Hematopoietic multipotent progenitor cell treated with erythropoietin and hydrocortisone succinate and interleukin-3 and kit ligand, for 15 days (in vitro differentiated cells): ENCODE measurements around the gene ADGRD1.
"Not testable (repeated sequence)": the region's sequence is repeated elsewhere in the genome, so short reads cannot be mapped to it uniquely, and the experiment has no call there.

ENCODE experiments used
- DNase-seq: peaks from one replicate; pipeline ENCODE4 v3.0.0-alpha.2; 2015; ENCODE audit warnings: low spot score

ADGRD1 gene

GRCh38 chr12:131055596-131056233 is 102.0 kb downstream of the ADGRD1 start:
- DNase-seq: no peak

GRCh38 chr12:131056626-131057025 is 102.9 kb downstream of the ADGRD1 start:
- DNase-seq: no peak

DNA sequence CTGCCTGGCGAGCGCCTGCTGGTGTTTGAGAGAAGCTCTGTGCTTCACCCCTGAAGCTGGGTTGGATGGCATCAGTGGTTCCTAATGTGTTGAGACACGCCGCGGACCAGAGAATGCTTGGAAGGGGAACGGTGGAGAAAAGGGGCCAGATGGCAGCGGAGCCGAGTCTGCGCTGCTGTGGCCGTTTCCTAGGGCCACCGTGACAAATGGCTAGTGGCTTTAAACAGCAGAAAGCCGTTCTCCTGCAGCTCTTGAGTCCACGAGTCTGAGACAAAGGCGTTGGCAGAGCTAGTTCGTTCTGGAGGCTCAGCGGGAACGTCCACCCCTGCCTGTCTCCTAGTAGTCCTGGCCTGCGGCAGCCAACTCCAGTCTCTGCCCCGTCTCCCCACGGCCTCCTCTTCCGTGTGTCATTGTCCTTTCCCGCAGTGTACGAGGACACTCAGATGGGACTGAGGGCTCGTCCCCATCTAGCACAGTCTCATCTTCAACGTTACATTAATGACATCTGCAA is 103.6 kb downstream of the ADGRD1 start:
- no peak for DNase-seq

DNA sequence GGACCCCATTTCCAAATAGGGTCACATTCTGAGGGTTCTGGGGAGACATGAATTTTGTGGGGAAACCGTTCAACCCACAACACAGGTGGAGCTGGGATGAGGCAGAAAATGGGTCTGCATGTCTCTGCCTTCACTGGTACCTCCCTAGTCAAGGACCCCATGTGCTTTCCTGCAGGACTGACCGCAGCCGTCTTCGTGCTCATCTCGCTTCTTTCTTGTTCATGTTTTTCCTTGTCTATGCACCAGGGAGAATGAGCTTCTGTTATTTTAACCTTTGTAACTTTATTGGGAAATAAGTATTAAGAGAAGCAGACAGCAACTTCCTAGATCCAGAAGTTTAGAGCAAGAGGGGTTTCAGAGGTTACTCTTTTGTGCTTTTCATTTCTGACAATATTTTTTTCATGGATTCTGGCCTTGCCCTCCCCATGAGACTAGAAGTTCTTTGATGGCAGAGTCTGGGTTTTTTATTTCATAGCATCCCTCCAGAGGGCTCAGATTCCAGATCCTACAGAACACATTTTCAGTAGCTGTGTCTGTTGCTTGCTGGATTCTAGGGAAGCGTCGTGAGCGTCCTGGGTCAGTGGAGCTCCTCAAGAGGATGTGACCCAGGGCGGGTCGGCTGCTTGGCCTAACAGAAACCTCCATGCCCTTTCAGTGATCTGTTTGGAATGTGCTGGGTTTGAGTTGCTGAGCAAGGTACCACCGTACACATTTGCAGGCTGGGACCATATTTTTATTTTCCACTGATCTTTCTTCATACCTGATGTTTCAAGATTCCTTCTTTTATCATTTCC is 104.2 kb downstream of the ADGRD1 start:
- no peak for DNase-seq

DNA sequence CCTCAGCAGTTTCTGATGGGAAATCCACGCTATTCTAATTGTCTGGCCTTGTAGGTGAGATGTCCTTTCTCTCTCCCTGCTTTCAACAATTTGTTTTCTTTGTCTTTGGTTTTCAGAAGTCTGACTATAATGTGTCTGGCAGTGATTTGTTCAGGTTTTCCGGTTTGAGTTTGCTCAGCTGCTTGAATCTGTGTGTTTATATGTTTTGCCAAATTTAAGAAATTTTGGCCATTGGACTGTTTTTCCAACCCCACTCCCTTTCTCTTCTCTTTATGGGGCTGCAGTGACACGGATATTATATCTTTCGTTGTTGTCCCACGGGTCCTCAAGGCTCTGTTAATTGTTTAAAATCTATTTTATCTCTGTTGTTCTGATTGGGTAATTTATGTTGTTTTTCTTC is 105.0 kb downstream of the ADGRD1 start:
- no peak for DNase-seq

GRCh38 chr12:131060011-131060703 is 106.5 kb downstream of the ADGRD1 start:
- no peak for DNase-seq

GRCh38 chr12:131061041-131061806 is 107.5 kb downstream of the ADGRD1 start:
- DNase-seq: no peak

GRCh38 chr12:131063413-131063812 is 109.7 kb downstream of the ADGRD1 start:
- DNase-seq: no peak

DNA sequence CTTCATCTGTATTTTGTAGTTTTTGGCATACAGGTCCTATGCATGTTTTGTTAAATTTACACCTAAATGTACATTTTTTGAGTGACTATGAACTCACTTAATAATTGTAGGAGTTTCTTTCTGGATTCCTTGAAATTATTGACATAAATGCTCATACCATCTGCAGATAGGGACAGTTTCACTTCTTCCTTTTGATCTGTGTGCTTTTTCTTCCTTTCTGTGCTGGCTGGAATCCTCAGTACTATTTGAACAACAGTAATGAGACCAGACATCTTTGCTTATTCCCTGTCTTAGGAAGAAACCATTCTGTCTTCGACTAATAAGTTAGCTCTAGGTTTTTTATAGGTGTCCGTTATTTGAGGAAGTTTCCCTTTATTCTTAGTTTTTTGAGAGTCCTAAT is 110.3 kb downstream of the ADGRD1 start:
- no peak for DNase-seq

- DNase-seq: no peak
These were observed 111.6 kb downstream of the ADGRD1 start for GRCh38 chr12:131065279-131065678.

GRCh38 chr12:131065801-131066200 is 112.1 kb downstream of the ADGRD1 start:
- no peak for DNase-seq

DNA sequence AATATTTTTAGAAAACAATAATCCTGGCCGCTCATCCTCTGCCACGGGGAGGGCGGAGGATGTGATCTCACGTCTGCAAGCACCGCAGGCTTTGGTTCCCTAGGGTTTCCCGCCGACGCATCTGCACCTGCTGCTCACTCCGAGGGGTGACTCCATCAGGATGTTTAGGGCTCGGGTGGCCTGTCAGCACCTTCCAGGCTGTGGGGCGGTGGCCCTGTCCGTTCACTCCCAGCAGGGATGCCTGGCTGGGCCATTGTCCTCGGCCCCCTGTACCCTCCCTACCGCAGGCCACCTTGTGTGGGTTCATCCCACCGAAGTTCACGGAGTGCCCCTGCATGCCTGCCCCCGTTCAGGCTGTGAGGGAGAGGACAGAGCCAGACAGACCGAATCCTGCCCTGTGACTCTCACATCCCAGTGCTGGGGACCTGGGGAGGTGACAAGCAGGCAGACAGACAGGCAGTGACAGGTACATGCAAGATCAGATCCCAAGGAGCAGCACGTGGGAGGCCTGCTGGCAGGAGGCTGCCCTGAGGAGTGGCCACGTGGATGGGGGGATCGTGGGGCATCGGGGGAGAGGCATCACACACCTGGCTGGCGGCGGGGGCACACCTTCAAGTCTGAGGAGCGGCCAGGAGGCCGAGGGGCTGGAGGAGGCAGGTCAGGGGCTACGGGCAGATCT is 112.6 kb downstream of the ADGRD1 start:
- DNase-seq: no peak

DNA sequence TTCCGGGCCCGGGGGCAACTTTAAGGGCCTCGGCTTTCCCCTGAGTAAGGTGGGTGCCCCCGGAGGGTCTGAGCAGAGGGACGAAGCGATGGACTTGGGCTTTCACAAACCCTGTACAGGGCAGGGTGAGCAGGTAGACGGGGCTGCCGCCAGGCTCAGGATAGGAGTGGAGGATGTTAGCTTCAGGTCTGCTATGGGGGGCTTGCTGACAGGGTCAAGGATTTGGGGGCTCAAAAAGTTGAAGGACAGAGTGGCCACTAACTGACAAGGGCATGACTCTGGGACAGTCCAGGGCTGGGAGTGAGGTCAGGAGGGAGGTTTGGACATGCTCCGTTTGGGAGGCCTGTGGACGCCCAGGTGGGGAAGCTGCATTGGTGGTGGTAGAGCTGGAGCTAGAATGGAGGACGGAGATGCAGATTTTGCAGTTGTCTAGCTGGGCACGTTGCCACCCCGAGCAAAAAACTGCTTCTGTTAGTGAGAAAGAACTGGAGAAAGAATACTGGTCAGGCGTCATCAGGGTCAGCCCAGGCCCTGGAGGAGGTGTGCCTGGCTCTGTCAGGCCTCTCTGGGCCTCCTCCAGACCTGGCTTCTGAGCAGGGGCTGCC is 113.3 kb downstream of the ADGRD1 start:
- no peak for DNase-seq

- DNase-seq: no peak
These were observed 114.5 kb downstream of the ADGRD1 start for GRCh38 chr12:131067981-131068851.

DNA sequence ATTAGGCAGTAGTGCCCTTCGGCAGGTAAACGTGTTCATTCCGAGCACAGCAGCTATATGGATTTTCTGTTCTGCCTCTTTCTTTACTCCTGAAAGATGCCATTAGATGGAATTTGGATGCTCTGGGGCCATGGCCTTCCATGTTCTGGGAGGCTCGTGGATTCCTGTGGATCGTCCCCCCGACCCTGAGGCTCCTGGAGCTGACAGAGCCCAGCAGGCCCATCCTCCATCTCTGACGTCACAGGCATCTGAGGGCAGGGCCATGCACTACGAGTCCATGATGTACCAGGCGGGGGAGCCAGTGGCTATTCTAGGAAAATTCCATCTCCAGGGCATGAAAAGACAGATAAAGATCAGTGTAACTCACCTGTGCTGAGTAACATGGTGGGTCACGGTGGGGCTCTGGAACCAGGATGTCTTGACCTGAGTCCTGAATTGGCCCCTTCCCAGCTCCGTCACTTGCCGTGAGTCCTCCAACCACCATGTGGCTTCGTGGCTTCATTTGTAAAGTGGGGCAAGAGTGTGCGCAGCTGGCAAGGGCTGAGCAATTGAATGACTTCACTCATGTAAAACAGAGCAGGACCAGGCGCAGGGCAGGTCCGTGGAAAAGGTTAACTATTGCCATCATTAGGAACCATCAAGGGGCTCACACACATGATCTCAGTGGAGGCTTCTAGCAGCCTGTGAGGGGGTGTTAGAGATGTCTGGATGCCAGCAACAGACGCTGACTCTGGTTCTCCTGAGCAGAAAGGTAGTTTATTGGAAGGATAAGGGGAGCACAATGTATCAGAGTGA is 115.4 kb downstream of the ADGRD1 start:
- DNase-seq: not testable (repeated sequence)

DNA sequence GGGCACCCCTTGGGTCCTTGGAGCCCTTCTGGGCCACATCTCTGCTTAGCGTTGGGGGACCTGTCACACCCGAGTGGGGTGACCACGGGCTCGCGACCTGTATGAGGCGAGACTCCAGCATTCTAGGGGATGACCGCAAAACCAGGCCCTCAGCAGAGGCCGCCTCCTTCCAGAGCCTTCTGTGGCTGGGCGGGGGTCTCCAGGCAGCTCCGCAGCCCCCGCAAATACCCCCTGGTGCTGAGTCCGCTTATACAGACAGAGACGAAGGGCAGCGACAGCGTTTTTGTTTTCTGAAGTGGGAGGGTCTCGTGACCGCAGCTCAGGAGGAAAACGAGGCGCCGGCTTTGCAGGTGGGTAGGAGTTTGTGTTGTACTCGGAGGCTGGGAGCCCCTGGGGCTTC is 116.4 kb downstream of the ADGRD1 start:
- not testable (repeated sequence) for DNase-seq

- not testable (repeated sequence) for DNase-seq
These were observed 117.0 kb downstream of the ADGRD1 start for GRCh38 chr12:131070668-131071067.

DNA sequence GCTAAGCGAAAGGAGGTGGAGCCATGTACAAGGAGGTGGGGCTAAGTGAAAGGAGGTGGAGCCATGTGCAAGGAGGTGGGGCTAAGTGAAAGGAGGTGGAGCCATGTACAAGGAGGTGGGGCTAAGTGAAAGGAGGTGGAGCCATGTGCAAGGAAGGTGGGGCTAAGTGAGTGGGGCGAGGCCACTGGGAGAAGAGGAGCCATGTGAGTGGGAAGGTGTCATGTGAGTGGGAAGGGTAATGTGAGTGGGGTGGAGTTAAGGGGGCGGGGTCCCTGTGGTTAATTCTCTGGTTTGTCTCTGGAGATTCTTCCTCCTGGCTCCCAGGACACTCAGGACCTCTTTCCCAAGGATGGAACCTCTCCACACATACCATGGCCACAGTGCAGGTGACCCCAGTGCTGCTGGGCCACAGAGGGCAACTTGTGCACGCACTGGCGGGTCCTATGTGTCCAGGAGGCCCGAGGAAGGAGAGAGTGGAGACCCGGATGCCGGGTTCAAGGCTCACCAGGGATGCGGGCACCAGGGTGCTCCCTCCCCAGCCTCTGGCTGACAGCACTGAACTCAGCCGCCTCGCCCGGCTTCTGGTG is 117.6 kb downstream of the ADGRD1 start:
- DNase-seq: not testable (repeated sequence)

DNA sequence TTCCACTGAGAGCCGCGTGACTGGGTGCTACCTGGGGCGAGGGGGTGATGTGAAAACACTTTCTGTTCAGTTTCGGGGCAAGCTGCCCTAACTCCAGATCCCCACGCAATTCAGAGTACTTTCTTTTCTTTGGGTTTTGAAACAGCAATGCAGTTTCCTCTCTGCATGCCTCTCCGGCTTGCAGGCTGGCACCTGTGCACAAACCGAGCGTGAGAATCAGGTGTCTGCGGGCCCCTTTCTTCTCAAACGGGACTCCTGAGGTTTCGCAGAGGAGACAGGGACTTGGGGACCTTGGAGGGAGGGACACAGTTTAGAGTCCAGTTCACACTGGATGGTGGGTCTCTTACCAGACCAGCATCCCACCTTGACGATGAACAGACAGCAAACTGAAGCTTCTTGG is 118.2 kb downstream of the ADGRD1 start:
- not testable (repeated sequence) for DNase-seq
